HL-60/S4 treated with retinoic acid at 250 ng/mL for 4 days and 3 days (cell line): ENCODE data around the gene ACAP2.
"Not testable (repeated sequence)": the region's sequence is repeated elsewhere in the genome, so short reads cannot be mapped to it uniquely, and the experiment has no call there.

Source experiments
- in situ Hi-C: fragments of 300-500 bp; cut with MboI; formaldehyde crosslinking; loops from 2 replicates; pipeline ENCODE4 v1.7.0; 2022; ENCODE audit warnings: low sequenced_read_pairs

The ACAP2 gene

GRCh38 chr3:195442573-195443390 is at the start of gene ACAP2:
TSS of gene ACAP2 (minus strand) at chr3:195443020. CDS start at chr3:195442847, 173 bp downstream.
- in situ Hi-C loops: no loop called here

GRCh38 chr3:195475614-195476013 is 32.8 kb upstream of the ACAP2 start:
- in situ Hi-C loops: no loop called here

- in situ Hi-C loops: not testable (repeated sequence)
These were observed 32.3 kb upstream of the ACAP2 start for GRCh38 chr3:195475116-195475515.

GRCh38 chr3:195468841-195469240 is 26.0 kb upstream of the ACAP2 start:
- in situ Hi-C loops: no loop called here

- in situ Hi-C loops: no loop called here
These were observed 25.6 kb upstream of the ACAP2 start for GRCh38 chr3:195468391-195468776.

GRCh38 chr3:195467641-195468390 is 25.0 kb upstream of the ACAP2 start:
- in situ Hi-C loops: no loop called here

GRCh38 chr3:195466251-195466650 is 23.4 kb upstream of the ACAP2 start:
- in situ Hi-C loops: no loop called here

- in situ Hi-C loops: not testable (repeated sequence)
These were observed 20.1 kb upstream of the ACAP2 start for GRCh38 chr3:195462922-195463321.

GRCh38 chr3:195462308-195462610 is 19.4 kb upstream of the ACAP2 start:
- in situ Hi-C loops: no loop called here

- in situ Hi-C loops: no loop called here
These were observed 18.9 kb upstream of the ACAP2 start for GRCh38 chr3:195461594-195462307.

GRCh38 chr3:195460091-195460713 is 17.4 kb upstream of the ACAP2 start:
- in situ Hi-C loops: no loop called here

- in situ Hi-C loops: no loop called here
These were observed 15.5 kb upstream of the ACAP2 start for GRCh38 chr3:195458316-195458717.

GRCh38 chr3:195455789-195456188 is 13.0 kb upstream of the ACAP2 start:
- in situ Hi-C loops: no loop called here

- in situ Hi-C loops: no loop called here
These were observed 10.4 kb upstream of the ACAP2 start for GRCh38 chr3:195453236-195453635.

GRCh38 chr3:195451373-195452015 is 8.7 kb upstream of the ACAP2 start:
- in situ Hi-C loops: no loop called here

GRCh38 chr3:195450731-195451229 is 8.0 kb upstream of the ACAP2 start:
- in situ Hi-C loops: no loop called here

- in situ Hi-C loops: no loop called here
These were observed 5.5 kb upstream of the ACAP2 start for GRCh38 chr3:195448205-195448875.

- in situ Hi-C loops: no loop called here
These were observed 4.4 kb upstream of the ACAP2 start for GRCh38 chr3:195447201-195447600.

- in situ Hi-C loops: no loop called here
These were observed 3.5 kb upstream of the ACAP2 start for GRCh38 chr3:195446359-195446758.

GRCh38 chr3:195445885-195446284 is 3.1 kb upstream of the ACAP2 start:
- in situ Hi-C loops: no loop called here
